ENCODE measurements around the gene PIK3CB.

- TF ChIP-seq CTCF (IDR thresholded peaks at IDR 0.05; ENCODE audit: poor library complexity, severe bottlenecking) = no peak
- no peak for TF ChIP-seq RAD21 (conservative IDR thresholded peaks at IDR 0.05)
- TF ChIP-seq EZH2 (IDR thresholded peaks at IDR 0.05; ENCODE audit: borderline replicate concordance, insufficient read depth, low read length, poor library complexity, severe bottlenecking) = no peak
- no peak for TF ChIP-seq EP300 (conservative IDR thresholded peaks at IDR 0.05; ENCODE audit: poor library complexity, severe bottlenecking)
- no peak for TF ChIP-seq POLR2AphosphoS5 (IDR thresholded peaks at IDR 0.05)
Observed at GRCh38 chr3:138797508-138798038, 37.2 kb downstream of the PIK3CB start.
